ENCODE measurements around the gene CTU1. TPM values are rescaled to one million over a fixed set of nuclear protein-coding genes. Genes with fewer than 3 reads are reported as not detected.

The CTU1 gene
- total RNA-seq, 2 experiments from 2014 or later: 10.6 to 11.1 TPM

GRCh38 chr19:51123381-51123800 is 15.2 kb upstream of the CTU1 start:
- peaks cover 65% of the 10 kb centered on the region for H3K4me1 Mint-ChIP-seq (ENCODE audit: low read depth)
- intact Hi-C loops (cut with micrococcal nuclease): no loop called here
- ATAC-seq (peak; percentile 76), DNase-seq (peak; percentile 75)
- H3K27ac Mint-ChIP-seq: peak overlapping the region; percentile 88
- peak overlapping the region; percentile 39 for H3K4me3 Mint-ChIP-seq
- ChIA-PET CTCF (interaction anchor here (1.4 to 1.5 kb wide), 2 partner anchors 11 to 27 kb away, joined by 3 to 4 read pairs; no protein-coding TSS in a partner anchor), POLR2A (no interaction called here)
- TF ChIP-seq CTCF (IDR thresholded peaks at IDR 0.05): no peak
- H3K36me3 Mint-ChIP-seq (ENCODE audit: low read depth): peaks cover 2% of the 10 kb centered on the region
- H3K9me3 Mint-ChIP-seq: no peaks in the 10 kb centered on the region
- no peaks in the 10 kb centered on the region for H3K27me3 Mint-ChIP-seq

GRCh38 chr19:51122112-51122981 is 14.1 kb upstream of the CTU1 start:
- no peak for ATAC-seq

DNA sequence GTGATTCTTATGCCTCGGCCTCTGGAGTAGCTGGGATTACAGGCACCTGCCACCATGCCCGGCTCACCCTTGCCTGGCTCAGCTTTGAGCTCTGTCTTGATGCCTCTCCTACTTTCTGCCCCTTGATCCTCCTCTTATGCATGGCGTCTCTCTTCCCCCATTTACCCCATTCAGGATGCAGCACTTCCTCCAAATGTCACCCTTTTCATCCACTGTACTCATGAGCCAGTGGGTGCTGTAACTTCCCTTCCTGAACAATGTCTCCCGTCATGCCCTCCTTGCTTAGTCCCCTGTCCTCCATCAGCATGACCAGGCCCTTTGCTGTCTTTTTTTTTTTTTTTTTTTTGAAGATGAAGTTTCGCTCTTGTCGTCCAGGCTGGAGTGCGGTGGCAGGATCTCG is 13.0 kb upstream of the CTU1 start:
- no peak overlapping the region for H3K4me3 Mint-ChIP-seq
- TF ChIP-seq CTCF (IDR thresholded peaks at IDR 0.05): no peak
- no peaks in the 10 kb centered on the region for H3K9me3 Mint-ChIP-seq
- peaks cover 2% of the 10 kb centered on the region for H3K36me3 Mint-ChIP-seq (ENCODE audit: low read depth)
- CTCF ChIA-PET: no interaction called here
- ATAC-seq: no peak
- no peaks in the 10 kb centered on the region for H3K27me3 Mint-ChIP-seq
- no peak overlapping the region for H3K27ac Mint-ChIP-seq
- peaks cover 57% of the 10 kb centered on the region for H3K4me1 Mint-ChIP-seq (ENCODE audit: low read depth)
- DNase-seq: no peak
- intact Hi-C loops (cut with micrococcal nuclease): no loop called here
- POLR2A ChIA-PET: no interaction called here

More at GRCh38 chr19:51122112-51122981, 14.1 kb upstream of the CTU1 start:
- intact Hi-C loops (cut with micrococcal nuclease): no loop called here
- peak overlapping the region; percentile 88 for H3K27ac Mint-ChIP-seq
- CTCF ChIA-PET: interaction anchor here (1.5 kb wide), 1 partner anchor 26 kb away, joined by 3 read pairs; no protein-coding TSS in a partner anchor
- H3K36me3 Mint-ChIP-seq (ENCODE audit: low read depth): peaks cover 2% of the 10 kb centered on the region
- no peak for TF ChIP-seq CTCF (IDR thresholded peaks at IDR 0.05)
- no peaks in the 10 kb centered on the region for H3K27me3 Mint-ChIP-seq
- POLR2A ChIA-PET: no interaction called here
- no peak overlapping the region for H3K4me3 Mint-ChIP-seq
- H3K9me3 Mint-ChIP-seq: no peaks in the 10 kb centered on the region
- peaks cover 57% of the 10 kb centered on the region for H3K4me1 Mint-ChIP-seq (ENCODE audit: low read depth)
- DNase-seq: no peak

DNA sequence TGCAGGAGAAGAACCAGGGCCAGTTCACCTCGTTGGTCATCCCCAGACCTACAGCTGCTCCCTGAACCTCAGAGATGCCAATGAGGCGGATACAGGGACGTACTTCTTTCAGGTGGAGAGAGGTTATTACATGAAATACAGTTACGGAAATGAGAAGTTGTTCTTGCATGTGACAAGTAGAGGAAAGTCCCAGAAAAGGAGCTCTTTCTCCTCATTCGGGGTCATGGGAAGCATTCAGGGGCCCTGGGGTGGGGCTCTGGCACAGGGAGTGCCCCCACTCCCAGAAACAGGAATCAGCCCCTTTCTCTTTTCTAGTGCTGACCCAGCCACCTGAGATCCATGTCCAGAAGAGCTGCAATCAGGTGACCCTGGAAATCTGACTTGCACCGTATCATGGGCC is 12.0 kb upstream of the CTU1 start:
- POLR2A ChIA-PET: no interaction called here
- H3K4me1 Mint-ChIP-seq (ENCODE audit: low read depth): peaks cover 61% of the 10 kb centered on the region

More for the DNA sequence above, 12.0 kb upstream of the CTU1 start:
- ATAC-seq (no peak), DNase-seq (no peak)
- CTCF ChIA-PET: interaction anchor here (1.3 kb wide), 1 partner anchor 8 kb away, joined by 3 read pairs; no protein-coding TSS in a partner anchor
- Mint-ChIP-seq H3K4me3 (no peak overlapping the region), H3K9me3 (no peaks in the 10 kb centered on the region), H3K27me3 (no peaks in the 10 kb centered on the region), H3K27ac (no peak overlapping the region), H3K36me3 (ENCODE audit: low read depth) (peaks cover 2% of the 10 kb centered on the region)
- intact Hi-C loops (cut with micrococcal nuclease): no loop called here
- TF ChIP-seq CTCF (IDR thresholded peaks at IDR 0.05): no peak
